IPS-18a (cell line): ENCODE data around the gene ZBTB32.
"Not testable (repeated sequence)": the region's sequence is repeated elsewhere in the genome, so short reads cannot be mapped to it uniquely, and the experiment has no call there.

ENCODE experiments used
- H3K27ac ChIP-seq: one replicate; pipeline ENCODE4 v1.5.1; 2013; ENCODE audit warnings: low read length
- H3K27me3 ChIP-seq: one replicate; pipeline ENCODE4 v1.6.1; 2013; ENCODE audit warnings: mild to moderate bottlenecking, low read length; ENCODE audit not compliant: control insufficient read depth, insufficient read depth
- H3K36me3 ChIP-seq: one replicate; pipeline ENCODE4 v1.6.1; 2013; ENCODE audit warnings: low read depth, low read length; ENCODE audit not compliant: control insufficient read depth
- H3K4me1 ChIP-seq: one replicate; pipeline ENCODE4 v1.6.1; 2013; ENCODE audit warnings: low read depth, low read length; ENCODE audit not compliant: control insufficient read depth
- H3K4me3 ChIP-seq: one replicate; pipeline ENCODE4 v1.5.1; 2013; ENCODE audit warnings: low read length
- H3K9ac ChIP-seq: one replicate; pipeline ENCODE4 v1.6.1; 2013; ENCODE audit warnings: mild to moderate bottlenecking, low read length, moderate library complexity
- H3K9me3 ChIP-seq: one replicate; pipeline ENCODE4 v1.6.1; 2013; ENCODE audit warnings: low read depth, low read length; ENCODE audit not compliant: control insufficient read depth

Gene ZBTB32, protein sequence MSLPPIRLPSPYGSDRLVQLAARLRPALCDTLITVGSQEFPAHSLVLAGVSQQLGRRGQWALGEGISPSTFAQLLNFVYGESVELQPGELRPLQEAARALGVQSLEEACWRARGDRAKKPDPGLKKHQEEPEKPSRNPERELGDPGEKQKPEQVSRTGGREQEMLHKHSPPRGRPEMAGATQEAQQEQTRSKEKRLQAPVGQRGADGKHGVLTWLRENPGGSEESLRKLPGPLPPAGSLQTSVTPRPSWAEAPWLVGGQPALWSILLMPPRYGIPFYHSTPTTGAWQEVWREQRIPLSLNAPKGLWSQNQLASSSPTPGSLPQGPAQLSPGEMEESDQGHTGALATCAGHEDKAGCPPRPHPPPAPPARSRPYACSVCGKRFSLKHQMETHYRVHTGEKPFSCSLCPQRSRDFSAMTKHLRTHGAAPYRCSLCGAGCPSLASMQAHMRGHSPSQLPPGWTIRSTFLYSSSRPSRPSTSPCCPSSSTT

DNA sequence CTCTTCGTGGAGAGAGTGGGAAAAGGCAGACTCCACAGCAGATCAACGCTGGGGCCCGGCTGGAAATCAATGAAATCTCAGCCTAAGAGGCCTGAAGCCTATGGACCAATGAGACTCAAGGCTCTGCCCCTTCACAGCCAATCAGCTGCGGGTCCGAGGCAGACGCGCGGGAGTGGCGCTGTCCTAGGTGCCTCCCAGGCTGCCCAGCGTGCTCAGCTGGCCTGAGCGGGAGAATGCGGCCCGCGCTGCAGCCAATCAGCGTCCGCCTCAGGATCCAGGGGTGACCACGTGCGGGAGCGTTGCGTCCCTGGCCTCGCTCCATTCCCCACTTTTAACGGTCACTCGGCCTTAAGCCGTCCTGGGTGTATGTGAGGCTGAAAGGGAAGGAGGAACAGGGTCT lies at the start of gene ZBTB32:
Gene ZBTB32, plus strand, starts transcription at position 341 of the 400 bp plus-strand sequence. CDS start 10,069 bp downstream, outside the sequence.
- H3K9me3 ChIP-seq = no peaks in the 10 kb centered on the region
- H3K4me3 ChIP-seq = no peak within 1 kb of the TSS
- H3K9ac ChIP-seq = no peak within 1 kb of the TSS
- no peak within 1 kb of the TSS for H3K27ac ChIP-seq
- peaks cover 30% of the 10 kb centered on the region for H3K27me3 ChIP-seq
- H3K36me3 ChIP-seq = no peaks in the 10 kb centered on the region
- H3K4me1 ChIP-seq = no peaks in the 10 kb centered on the region

DNA sequence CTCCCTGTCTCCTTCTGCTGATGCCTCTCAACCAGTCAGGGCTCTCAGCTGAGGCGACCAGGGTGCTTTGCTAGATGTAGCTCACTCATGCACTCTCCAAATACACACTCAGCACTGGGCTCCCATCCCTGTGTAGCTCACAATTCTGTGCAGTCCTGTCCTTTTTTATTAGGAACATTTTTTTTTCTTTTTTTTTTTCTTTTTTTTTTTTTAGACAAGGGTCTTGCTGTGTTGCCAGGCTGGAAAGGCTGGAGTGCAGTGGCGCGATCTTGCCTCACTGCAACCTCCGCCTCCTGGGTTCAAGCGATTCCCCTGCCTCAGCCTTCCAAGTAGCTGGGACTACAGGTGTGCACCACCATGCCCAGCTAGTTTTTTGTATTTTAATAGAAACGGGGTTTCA lies 49.5 kb upstream of the ZBTB32 start:
- not testable (repeated sequence) for H3K27ac ChIP-seq, H3K4me3 ChIP-seq, H3K9ac ChIP-seq, H3K9me3 ChIP-seq, H3K4me1 ChIP-seq, H3K27me3 ChIP-seq
- H3K36me3 ChIP-seq = peaks cover 40% of the 10 kb centered on the region

DNA sequence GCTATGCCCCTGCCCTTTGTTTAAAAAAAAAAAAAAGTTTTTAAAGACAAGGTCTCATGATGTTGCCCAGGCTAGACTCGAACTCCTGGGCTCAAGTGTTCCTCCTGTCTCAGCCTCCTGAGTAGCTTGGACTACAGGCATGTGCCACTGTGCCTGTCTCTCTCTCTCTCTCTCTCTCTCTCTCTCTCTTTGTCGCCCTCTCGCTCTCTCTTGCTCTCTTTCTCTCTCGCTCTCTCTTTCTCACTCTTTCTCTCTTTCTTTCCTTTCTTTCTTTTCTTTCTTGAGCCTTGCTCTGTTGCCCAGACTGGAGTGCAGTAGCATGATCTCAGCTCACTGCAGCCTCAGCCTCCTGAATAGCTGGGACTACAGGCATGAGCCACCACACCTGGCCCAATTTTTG lies 48.8 kb upstream of the ZBTB32 start:
- peaks cover 40% of the 10 kb centered on the region for H3K36me3 ChIP-seq
- H3K9me3 ChIP-seq = no peaks in the 10 kb centered on the region
- H3K27me3 ChIP-seq = no peaks in the 10 kb centered on the region
- no peak overlapping the region for H3K9ac ChIP-seq
- H3K27ac ChIP-seq = no peak overlapping the region
- H3K4me1 ChIP-seq = no peaks in the 10 kb centered on the region
- H3K4me3 ChIP-seq = no peak overlapping the region

DNA sequence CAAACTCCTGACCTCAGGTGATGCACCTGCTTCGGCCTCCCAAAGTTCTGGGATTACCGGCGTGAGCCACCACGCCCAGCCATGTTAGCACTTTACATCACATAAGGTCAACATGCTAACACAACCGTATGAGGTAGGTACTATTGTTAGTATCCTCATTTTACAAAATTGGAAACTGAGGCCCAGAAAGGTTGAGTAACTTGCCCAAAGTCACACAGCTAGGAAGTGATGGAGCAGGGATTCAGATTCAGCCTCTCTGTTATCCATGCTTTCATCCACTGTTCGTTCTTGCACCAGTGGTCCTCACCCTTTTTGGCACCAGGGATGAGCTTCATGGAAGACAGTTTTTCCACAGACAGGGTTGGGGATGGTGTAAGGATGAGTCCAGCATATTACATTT lies 47.7 kb upstream of the ZBTB32 start:
- H3K4me3 ChIP-seq = no peak overlapping the region
- peaks cover 35% of the 10 kb centered on the region for H3K36me3 ChIP-seq
- H3K4me1 ChIP-seq = no peaks in the 10 kb centered on the region
- no peaks in the 10 kb centered on the region for H3K9me3 ChIP-seq
- no peak overlapping the region for H3K9ac ChIP-seq
- no peak overlapping the region for H3K27ac ChIP-seq
- H3K27me3 ChIP-seq = no peaks in the 10 kb centered on the region

DNA sequence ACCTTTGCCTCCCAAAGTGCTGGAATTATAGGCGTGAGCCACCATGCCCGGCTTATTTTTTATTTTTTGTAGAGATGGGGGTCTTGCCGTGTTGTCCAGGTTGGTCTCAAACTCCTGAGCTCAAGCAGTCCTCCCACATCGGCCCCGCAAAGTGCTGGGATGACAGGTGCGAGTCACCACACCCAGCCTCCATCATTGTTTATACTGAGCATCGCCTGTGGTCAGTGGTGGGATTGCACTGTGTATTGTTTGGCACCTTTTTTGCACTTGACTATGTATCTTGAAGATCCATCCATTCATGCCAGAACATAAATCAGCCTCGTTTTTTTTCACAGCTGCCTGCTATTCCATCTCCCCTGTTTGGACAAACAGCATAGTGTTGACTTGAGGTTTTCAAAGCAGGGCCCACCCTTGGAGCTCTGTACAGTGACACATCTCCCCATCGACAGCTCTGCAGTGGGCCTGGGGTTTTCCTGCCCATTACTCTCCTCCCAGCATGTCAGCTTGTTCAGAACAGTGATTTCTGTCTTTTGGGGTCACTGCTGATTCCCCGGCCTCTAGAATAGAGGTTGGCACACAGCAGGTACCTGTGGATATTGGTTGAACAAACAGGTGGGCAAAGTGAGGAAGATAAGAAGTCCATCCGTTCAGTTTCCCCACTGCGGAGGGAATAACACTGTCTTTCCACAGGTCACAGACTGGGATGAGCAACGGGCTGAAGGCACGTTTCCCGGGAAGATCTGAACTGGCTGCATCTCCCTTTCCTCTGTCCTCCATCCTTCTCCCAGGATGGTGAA lies 46.3 kb upstream of the ZBTB32 start:
- Histone ChIP-seq H3K4me3 (no peak overlapping the region), H3K27ac (no peak overlapping the region), H3K9me3 (no peaks in the 10 kb centered on the region), H3K27me3 (no peaks in the 10 kb centered on the region), H3K9ac (no peak overlapping the region), H3K36me3 (peaks cover 35% of the 10 kb centered on the region), H3K4me1 (no peaks in the 10 kb centered on the region)

DNA sequence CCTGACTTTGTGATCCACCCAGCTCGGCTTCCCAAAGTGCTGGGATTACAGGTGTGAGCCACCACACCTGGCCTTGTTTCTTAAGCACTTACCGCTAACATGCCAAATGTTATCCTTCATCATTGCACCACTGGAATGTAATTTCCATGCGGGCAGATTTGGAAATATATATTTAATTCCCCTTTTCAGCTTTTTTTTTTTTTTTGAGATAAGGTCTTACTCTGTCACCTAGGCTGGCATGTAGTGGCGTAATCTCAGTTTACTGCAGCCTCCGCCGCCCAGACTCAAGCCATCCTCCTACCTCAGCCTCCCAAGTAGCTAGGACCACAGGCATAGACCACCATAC lies 42.4 kb upstream of the ZBTB32 start:
- Histone ChIP-seq H3K4me3 (no peak overlapping the region), H3K9me3 (no peaks in the 10 kb centered on the region), H3K36me3 (peaks cover 6% of the 10 kb centered on the region), H3K4me1 (no peaks in the 10 kb centered on the region), H3K9ac (no peak overlapping the region), H3K27ac (no peak overlapping the region), H3K27me3 (no peaks in the 10 kb centered on the region)

DNA sequence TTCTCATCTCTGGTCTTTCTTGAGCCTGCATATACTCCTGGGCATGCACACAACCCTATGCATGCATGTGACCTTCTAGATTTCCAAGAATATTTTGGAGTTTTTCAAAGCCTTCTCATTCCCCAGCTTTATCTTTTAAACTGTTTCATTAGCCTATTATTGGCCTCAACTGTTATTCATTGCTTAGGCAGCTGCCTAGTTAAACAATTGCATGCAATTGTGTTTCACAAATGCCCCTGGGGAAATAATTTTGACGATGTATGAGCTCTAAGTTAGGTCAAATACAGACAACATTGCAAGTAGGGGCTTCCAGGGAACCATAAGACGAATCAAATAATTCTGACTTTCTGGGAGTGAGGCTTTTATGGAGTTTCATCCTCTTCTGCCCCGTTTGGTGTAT lies 40.4 kb upstream of the ZBTB32 start:
- no peaks in the 10 kb centered on the region for H3K27me3 ChIP-seq
- H3K27ac ChIP-seq = no peak overlapping the region
- no peak overlapping the region for H3K9ac ChIP-seq
- no peaks in the 10 kb centered on the region for H3K36me3 ChIP-seq
- H3K4me1 ChIP-seq = no peaks in the 10 kb centered on the region
- no peaks in the 10 kb centered on the region for H3K9me3 ChIP-seq
- no peak overlapping the region for H3K4me3 ChIP-seq

DNA sequence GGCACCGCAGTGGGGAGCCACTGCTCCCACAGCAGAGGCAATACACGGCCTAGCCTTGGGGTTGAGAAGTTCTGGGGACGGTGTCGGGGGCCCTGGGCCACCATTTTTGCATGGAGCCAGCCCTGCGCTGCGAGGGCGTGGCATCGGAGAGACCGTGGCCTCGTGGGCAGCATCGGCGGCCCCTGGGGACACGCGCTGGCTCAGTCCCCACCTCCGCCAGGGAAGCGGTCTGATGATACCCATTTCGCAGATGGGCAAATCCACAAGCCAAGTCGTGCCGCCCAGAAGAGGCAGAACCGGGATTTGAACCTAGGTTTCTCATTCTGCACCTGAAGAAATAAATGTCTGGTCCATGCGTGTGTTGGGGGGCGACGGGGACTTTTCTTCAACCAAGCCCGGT lies 39.2 kb upstream of the ZBTB32 start:
- H3K4me1 ChIP-seq = no peaks in the 10 kb centered on the region

DNA sequence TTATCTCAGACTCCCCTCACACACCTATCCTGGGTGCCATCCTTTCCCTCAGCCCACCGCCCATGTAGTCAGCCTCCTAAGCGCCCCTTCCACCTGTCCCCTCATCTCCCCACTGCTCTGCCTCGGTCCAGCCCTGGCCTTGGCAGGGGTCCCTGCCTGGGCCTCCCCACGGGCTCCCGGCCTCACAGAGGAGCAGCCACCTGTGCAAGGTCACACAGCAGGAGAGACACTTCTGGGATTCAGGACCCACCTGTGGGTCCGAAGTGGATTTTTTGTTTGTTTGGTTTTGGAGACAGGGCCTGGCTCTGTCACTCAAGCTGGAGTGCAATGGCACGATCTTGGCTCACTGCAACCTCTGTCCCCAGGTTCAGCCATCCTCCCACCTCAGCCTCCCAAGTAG lies 38.8 kb upstream of the ZBTB32 start:
- no peak overlapping the region for H3K27ac ChIP-seq
- H3K27me3 ChIP-seq = peaks cover 4% of the 10 kb centered on the region
- no peaks in the 10 kb centered on the region for H3K4me1 ChIP-seq
- H3K4me3 ChIP-seq = no peak overlapping the region
- no peaks in the 10 kb centered on the region for H3K36me3 ChIP-seq
- H3K9me3 ChIP-seq = no peaks in the 10 kb centered on the region
- H3K9ac ChIP-seq = no peak overlapping the region

More for the DNA sequence above, 39.2 kb upstream of the ZBTB32 start:
- Histone ChIP-seq H3K27ac (no peak overlapping the region), H3K4me3 (no peak overlapping the region), H3K36me3 (no peaks in the 10 kb centered on the region), H3K9me3 (no peaks in the 10 kb centered on the region), H3K9ac (no peak overlapping the region), H3K27me3 (peaks cover 4% of the 10 kb centered on the region)

DNA sequence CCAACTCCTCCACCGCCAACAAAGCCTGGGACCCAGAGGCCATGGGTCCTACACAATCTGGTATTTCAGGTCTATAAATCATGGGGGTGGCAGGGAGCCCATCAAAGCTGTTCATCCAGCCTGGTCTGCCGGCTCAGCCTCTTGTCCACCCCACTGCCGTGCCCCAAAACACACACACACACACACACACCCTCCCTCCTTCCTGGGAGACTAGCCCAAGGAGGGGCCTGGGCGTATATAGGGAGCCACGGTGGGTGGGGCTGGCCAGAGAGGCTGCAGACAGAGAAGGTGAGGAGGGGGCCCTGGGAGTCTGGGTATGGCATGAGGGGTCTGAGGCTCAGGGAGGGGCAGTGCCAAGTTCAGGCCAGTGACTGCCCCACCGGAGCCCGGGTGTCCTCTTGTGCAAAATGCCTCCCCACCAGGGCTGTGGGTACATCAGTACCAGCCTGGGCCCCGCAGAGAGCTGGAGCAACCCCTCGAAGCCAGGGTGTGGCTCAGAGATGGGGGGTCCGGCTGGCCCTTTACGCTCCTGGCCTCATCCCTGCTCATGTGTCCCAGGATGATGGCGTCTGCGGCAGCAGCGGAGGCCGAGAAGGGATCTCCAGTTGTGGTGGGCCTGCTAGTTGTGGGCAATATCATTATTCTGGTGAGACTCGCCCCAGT lies 38.0 kb upstream of the ZBTB32 start, which contains the start of gene UPK1A:
Gene UPK1A, plus strand, starts transcription at position 267 of the 663 bp plus-strand sequence. Its CDS starts 296 bp downstream, at position 563.
- no peaks in the 10 kb centered on the region for H3K4me1 ChIP-seq
- no peak within 1 kb of the TSS for H3K27ac ChIP-seq
- H3K9me3 ChIP-seq = no peaks in the 10 kb centered on the region
- H3K4me3 ChIP-seq = no peak within 1 kb of the TSS
- H3K27me3 ChIP-seq = peaks cover 4% of the 10 kb centered on the region
- no peak within 1 kb of the TSS for H3K9ac ChIP-seq
- H3K36me3 ChIP-seq = no peaks in the 10 kb centered on the region

DNA sequence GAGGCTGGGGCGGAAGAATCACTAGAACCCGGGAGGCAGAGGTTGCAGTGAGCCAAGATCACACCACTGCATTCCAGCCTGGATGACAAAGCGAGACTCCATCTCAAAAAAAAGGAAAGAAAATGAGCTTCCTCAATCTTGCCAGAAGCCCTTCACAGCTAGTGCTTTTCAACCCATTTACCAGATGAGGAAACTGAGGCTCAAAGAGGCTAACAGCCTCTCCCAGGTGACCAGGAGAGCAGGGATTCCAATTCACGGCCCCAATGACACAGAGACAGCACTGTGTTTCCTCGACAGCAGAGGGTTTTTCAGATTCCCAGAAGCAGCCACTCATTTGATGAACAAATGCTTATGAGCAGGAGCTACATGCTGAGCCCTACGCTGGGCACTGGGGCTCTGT lies 34.8 kb upstream of the ZBTB32 start:
- H3K4me3 ChIP-seq = no peak overlapping the region
- H3K27ac ChIP-seq = no peak overlapping the region
- H3K9ac ChIP-seq = no peak overlapping the region
- H3K9me3 ChIP-seq = no peaks in the 10 kb centered on the region
- H3K27me3 ChIP-seq = peaks cover 13% of the 10 kb centered on the region
- H3K4me1 ChIP-seq = no peaks in the 10 kb centered on the region
- H3K36me3 ChIP-seq = no peaks in the 10 kb centered on the region
